ENCODE data around the gene AK2. TPM values are rescaled to one million over a fixed set of nuclear protein-coding genes. Genes with fewer than 3 reads are reported as not detected.
"Not testable (repeated sequence)": the region's sequence is repeated elsewhere in the genome, so short reads cannot be mapped to it uniquely, and the experiment has no call there.

The AK2 gene
- total RNA-seq, 1 experiment from 2014 or later, result 159 TPM

DNA sequence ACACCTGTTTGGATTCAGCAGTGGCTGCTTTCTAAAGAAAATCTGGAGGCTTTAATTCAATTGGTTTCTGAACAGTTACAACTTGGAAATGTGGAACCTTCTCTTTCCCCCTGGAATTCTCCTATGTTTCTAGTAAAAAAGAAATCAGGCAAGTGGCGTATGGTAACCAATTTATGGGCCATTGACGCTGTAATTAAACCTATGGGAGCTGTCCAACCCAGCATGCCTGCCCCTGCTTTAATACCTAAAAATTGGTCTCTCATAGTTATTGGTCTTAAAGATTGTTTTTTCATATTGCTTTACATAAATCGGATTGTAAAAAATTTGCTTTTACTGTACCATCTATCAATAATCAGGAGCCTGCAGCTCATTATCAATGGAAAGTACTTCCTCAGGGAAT is 29.8 kb upstream of the AK2 start:
- not testable (repeated sequence) for H2BK5ac ChIP-seq (ENCODE audit: insufficient read length, low read length); H2BK15ac ChIP-seq (ENCODE audit: low read depth, low read length); H3K79me1 ChIP-seq (ENCODE audit: insufficient read depth, low read depth, low read length, poor library complexity, severe bottlenecking); H3K23ac ChIP-seq (ENCODE audit: insufficient read length, low read depth, low read length); H3K27me3 ChIP-seq (ENCODE audit: insufficient read depth, low read length); H4K20me1 ChIP-seq (ENCODE audit: control insufficient read depth, insufficient read depth, insufficient read length); H4K8ac ChIP-seq (replicated peaks; ENCODE audit: insufficient read length, low read depth, low read length); H3K27ac ChIP-seq (ENCODE audit: insufficient read length, low read depth, low read length); H4K91ac ChIP-seq (ENCODE audit: insufficient read length, low read depth, low read length); H3K14ac ChIP-seq (ENCODE audit: insufficient read depth, low read length); H3K56ac ChIP-seq (ENCODE audit: insufficient read length, low read depth, low read length); H3K4me1 ChIP-seq (ENCODE audit: insufficient read depth, low read length); H3K79me2 ChIP-seq (ENCODE audit: insufficient read depth, low read length); H4K5ac ChIP-seq (ENCODE audit: insufficient read length, low read depth, low read length); H3K27ac Mint-ChIP-seq; H3K4ac ChIP-seq (ENCODE audit: low read depth, low read length); DNase-seq; H3K23me2 ChIP-seq (ENCODE audit: insufficient read length, low read depth, low read length, poor library complexity, severe bottlenecking); H3K4me2 ChIP-seq (ENCODE audit: insufficient read depth, insufficient read length, low read length); H2BK120ac ChIP-seq (ENCODE audit: low read depth, low read length, poor library complexity, severe bottlenecking); H3K18ac ChIP-seq (ENCODE audit: insufficient read length, low read depth, low read length); H3K4me3 Mint-ChIP-seq; H2AFZ ChIP-seq (ENCODE audit: low read length); H3T11ph ChIP-seq (ENCODE audit: low read length); H3K9ac ChIP-seq (ENCODE audit: extremely low read depth, insufficient read length, low read length); H2AK5ac ChIP-seq (ENCODE audit: insufficient read length, low read length); H2BK20ac ChIP-seq (ENCODE audit: low read depth, low read length, poor library complexity, severe bottlenecking); H2BK12ac ChIP-seq (ENCODE audit: insufficient read length, low read depth, low read length)
- Mint-ChIP-seq H3K9me3 (peaks cover 43 to 45% of the 10 kb centered on the region in 2 experiments), H3K27me3 (ENCODE audit: low read depth) (peaks cover 32% of the 10 kb centered on the region), H3K36me3 (ENCODE audit: insufficient read depth in 1 of 3, low read depth in 3 of 3) (peaks cover 17 to 36% (median 34%) of the 10 kb centered on the region in 3 experiments), H3K4me1 (peaks cover 5 to 19% of the 10 kb centered on the region in 2 experiments)
- no CpG with 5 or more reads among the region's 3 CpGs for WGBS (ENCODE audit: extremely low coverage, insufficient read length, low lambda C conversion rate)
- peaks cover 15% of the 10 kb centered on the region for H3K9me3 ChIP-seq (ENCODE audit: control insufficient read depth, low read depth, low read length)
